ENCODE measurements around the gene ODF4. TPM values are rescaled to one million over a fixed set of nuclear protein-coding genes. Genes with fewer than 3 reads are reported as not detected.
"Not testable (repeated sequence)": the region's sequence is repeated elsewhere in the genome, so short reads cannot be mapped to it uniquely, and the experiment has no call there.

The ODF4 gene
- total RNA-seq, 1 donor from 2014 or later = not detected

DNA sequence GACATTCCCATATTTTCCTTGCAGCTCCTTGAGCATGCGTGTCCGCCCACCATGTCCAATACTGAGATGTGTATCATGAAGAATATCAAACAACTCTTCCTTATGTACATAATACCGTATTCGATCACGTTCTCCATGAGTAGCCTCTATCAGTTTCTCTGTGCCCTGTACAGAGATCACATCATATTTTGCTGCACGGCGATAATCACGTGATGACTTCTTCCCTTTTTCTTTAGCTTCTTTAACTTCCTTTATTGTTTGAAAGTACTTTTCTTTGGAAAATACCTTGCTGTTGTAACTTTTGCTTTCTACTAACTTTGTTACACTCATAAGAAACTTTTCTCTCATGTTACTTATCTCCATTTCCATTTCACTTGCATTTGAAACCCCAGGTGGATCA lies 30.3 kb downstream of the ODF4 start:
- DNase-seq = no peak

DNA sequence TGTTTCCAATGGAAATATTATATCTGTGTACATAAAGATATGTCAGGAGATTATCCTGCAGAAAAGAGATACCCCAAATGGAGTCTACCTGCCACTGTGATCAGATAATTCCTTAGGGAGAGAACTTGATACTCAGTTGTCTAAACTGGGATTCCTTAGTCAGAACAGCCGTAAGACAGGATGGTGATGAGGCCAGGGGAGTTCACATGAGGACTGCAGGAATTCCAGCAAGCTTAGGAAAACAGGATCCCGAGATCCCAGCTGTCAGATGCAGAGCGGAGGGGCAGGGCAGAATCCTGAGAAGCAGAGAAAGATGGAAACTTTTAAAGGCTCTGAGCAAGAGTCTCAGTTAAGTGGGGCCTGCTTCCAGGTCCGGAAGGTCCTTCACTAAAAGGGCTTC lies 32.1 kb downstream of the ODF4 start:
- no peak for DNase-seq

DNA sequence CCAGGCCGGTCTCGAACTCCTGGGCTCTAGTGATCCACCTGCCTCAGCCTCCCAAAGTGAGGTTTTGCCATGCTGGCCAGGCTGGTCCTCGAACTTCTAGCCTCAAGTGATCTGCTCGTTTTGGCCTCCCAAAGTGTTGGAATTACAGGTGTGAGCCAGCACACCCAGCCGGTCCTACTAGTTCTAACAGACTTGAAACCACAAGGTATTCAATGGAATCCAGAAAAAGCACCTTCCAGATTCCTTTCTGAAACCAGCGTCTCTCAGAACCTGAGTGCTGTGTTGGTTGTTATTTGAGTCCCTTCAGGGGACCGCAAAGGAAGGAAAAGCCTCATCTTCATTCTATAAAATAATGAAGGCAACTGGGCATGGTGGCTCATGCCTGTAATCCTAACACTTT lies 32.8 kb downstream of the ODF4 start:
- DNase-seq = no peak

DNA sequence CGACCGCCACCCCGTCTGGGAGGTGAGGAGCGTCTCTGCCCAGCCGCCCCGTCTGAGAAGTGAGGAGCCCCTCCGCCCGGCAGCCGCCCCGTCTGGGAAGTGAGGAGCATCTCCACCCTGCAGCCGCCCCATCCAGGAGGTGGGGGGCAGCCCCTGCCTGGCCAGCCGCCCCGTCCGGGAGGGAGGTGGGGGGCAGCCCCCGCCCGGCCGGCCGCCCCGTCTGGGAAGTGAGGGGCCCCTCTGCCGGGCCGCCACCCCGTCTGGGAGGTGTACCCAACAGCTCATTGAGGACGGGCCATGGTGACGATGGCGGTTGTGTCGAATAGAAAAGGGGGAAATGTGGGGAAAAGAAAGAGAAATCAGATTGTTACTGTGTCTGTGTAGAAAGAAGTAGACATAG lies 34.2 kb downstream of the ODF4 start:
- not testable (repeated sequence) for DNase-seq

DNA sequence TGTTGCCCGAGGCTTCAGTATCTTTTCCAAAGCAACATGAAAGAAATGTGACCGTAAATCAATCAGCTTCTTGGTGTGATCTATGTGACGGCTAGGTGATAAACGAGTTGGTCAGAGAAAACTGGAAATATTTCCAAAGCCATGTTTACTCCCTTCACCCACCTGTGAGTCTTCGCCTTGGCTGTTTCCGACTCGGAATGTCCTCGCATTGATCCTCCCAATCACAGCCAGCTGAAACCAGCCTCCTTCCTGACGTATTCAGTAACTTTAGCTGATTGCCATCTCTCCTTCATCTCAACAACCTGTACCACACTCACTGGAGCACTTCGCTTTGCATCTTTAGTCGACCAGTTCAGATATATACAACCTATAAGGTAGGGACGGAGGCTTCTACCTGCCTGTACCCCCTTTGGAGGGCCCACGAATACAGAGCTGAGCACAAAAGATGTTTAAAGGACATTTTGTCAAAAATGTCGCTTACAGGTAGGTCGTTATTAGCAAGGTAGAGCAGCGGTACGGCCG lies 36.2 kb downstream of the ODF4 start:
- no peak for DNase-seq

DNA sequence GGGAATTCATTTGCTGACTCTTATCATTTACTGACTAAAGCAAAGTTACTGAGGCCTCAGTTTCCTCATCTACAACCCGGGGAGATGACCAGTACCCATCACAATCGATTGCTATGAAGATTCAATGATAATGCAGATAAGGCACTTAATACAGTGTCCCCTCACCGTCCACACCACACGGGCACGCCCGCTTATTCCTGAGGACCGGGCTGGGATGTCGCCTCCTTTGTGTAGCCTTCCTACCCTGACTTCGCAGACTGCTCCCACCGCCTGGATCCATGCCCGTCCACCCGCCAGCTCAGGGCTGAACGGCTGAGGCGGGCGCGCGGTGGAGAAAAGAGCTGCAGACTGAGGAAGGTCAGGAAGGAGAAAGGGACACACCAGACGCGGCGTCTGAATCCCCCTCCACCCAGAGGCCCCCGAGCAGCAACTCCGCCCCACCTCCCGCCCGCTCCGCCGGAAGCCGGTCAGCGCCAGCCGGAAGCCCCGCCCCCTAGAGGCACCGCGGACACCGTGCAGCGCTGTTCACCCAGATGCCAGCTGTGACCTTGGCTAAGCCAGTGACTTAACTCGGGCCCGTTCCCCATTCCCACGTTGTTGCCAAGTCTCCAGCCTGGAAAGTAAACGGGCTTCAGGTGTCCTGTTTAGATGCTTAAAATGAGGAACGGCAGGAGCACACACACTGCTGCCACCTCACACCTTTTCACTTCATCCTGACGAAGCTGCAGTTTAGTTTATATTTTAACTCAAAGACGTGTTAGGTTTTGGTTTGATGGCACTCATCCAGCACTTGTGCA lies 36.8 kb downstream of the ODF4 start, which contains the start of gene KRABD2:
Gene KRABD2 (minus strand): TSS at position 434 of the 797 bp plus-strand sequence.
- peak; percentile 82 for DNase-seq

DNA sequence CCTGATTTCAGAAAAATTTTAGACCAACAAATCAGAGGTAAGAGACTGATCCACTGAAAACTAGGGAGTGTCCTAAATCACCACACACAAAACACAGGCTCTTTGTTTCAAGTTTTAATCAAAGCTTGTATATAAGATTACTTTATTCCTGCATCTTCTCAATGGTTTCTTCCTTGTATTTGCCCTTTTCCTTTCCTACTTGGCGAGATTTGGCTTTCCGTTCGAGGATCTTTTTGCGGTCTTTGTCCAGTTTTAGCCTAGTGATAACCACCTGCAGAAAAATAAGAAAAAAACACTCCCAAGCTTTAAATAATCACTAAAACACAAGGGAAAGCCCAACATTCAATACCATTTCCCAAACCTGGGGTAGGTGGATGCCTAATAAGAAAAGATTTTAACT lies 37.8 kb downstream of the ODF4 start:
- no peak for DNase-seq

DNA sequence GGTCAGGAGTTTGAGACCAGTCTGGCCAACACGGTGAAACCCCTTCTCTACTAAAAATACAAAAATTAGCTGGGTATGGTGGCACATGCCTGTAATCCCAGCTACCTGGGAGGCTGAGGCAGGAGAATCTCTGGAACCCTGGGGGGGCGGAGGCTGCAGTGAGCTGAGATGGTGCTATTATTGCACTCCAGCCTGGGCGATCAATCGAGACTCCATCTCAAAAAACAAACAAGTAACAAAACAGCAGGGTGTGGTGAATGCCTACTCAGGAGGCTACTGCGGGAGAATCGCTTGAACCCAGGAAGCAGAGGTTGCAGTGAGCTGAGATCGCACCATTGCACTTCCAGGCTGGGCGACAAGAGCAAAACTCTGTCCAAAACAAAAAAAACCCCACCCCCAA lies 38.5 kb downstream of the ODF4 start:
- DNase-seq = not testable (repeated sequence)

DNA sequence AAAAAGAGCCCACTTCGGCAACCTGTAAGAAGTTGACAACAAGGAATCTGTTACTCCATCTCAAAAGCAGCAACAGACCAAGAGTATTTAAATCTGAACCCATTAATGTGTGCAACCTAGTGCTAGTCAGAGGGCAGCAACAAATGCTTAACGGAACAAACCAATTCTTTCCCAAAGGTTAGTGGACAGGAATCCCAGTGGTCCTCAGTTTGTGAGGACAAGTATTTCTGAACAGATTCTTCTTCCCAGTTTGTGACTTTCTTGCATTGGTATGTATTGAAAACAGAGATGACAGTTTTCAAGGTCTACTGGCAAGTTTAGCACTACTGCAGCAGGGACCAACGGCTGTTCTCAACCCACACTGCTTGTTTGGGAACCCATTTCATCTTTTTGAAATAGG lies 40.4 kb downstream of the ODF4 start:
- no peak for DNase-seq

DNA sequence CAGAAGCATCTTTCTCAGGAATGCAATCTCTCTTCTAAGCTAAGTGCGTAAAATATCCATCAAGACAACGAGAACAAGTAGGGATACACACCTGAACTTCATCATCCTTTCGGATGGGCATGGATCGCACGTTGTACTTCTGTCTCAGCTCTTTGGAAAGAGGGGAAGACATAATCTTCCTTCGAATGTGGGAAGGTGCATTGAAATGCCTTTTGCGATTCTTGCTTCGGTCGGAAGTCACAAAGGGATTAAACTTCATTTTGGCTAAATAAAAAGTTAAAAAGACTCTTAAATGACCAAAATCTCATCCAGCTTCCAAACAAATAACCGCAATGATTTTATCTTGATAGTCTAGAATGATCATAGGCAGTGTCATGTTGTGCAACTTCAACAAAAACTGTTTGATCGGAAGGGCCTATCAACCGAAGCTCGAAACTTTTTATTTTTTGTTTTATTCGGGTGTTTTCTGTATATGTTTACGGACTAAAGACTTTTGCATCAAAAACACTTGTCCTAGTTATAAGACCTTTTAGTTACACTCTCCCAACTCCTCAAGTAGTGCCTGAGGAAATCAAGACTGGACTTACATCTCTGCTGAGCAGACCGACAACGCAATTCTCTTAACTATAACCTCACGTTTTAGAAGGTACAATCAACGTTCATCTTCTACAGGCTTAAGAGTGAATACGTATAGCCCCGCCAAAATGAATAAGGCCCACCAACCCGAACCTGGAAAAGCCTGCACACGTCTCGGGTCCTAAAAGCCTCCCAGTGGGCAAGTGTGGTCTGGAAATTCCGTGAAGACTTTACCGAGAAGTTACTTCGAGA lies 42.6 kb downstream of the ODF4 start:
- DNase-seq = no peak

DNA sequence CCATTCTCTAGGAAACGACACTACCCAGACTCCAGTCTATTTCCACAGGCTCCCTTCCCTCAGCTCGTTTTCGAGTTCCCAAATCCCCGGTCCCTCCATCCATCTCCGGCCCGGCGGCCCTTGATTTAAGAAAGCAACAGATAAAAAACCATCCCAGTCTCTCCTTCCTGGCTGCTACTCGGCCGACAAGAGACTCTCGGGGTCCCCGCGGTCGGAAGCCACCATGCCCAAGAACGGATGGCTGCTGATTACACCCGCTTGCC lies 43.2 kb downstream of the ODF4 start:
- DNase-seq = no peak

DNA sequence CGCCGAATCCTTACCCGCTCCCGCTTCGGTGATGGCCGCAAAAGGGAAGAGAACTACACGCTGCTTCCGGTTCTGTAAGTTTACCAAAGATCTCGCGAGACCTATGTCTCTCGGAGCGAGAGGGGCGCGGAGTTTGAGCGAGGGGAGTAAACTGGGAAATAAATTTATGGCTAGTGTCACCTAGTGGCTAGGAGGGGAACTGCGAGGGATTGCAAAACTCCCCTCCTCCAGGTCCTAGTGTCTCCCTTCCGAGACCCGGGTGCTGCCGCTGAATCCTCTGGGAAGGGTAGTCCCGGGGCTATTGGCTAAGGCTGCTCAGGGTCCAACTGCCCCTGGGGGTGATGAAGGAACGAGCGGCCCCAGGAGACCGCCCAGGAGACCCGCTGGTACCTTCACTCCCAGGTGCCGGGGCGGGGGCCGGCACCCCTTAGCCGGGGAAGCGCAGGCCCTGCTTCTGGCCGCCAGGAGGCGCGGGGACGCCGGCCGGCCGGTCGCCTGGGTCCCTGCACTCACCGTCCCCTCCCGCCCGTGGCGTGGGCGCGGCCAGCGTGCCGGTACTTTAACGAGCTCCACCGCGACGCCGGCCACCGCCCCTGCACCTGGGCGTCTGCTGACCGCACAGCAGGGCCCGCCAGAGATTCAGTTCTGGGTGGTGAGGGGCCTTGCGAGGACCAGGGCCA lies 43.6 kb downstream of the ODF4 start, which contains the start of gene RPL26:
Gene RPL26 (minus strand): TSS at position 51 of the 680 bp plus-strand sequence. CDS start 883 bp downstream, outside the sequence.
- peak; percentile 98 for DNase-seq

DNA sequence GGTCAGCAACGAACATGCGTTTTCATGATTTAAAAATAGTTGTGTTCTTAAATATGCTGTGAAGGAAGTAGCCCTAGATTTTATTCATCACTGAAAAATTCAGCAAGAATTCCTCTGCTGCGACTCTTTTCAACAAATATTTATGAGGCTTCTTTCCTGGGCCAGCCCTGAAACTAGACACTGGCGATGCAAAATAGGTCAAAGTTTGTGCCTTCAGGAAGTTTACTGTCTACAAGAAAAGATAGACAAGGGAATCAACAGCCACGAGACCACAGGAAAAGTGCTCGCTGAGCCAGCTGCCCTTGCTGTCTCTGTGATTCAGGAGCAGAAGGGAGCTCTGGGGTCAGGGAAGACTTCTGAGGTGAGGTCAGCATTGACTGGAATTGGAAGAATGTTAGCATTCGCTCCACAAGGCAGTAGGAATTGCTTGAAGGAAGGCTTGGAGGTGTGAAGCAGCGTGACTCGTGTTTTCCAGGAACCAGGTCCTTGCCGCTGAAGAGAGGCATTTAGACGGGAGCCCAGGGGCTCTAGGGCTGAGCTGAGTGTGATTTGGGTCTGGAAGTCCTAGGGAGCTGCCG lies 45.2 kb downstream of the ODF4 start:
- DNase-seq = no peak

DNA sequence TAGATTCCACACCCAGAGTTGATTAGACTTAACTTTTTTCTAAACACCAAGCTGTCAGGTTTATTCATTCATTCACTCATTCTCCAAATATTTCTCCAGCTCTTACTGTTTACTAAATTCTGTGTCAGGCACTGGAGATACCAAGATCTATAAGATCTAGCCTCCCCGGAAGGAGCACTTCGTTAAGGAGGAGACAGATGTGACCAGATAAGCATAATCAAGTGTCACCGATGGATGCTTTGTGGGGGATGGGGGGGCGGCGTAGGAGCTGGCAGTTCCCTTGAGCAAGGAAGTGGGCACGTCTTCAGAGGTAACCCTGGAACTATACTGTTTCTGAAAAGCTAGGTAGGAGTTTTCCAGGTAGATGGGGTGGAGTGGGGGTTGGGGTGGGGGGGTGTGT lies 47.2 kb downstream of the ODF4 start:
- no peak for DNase-seq

DNA sequence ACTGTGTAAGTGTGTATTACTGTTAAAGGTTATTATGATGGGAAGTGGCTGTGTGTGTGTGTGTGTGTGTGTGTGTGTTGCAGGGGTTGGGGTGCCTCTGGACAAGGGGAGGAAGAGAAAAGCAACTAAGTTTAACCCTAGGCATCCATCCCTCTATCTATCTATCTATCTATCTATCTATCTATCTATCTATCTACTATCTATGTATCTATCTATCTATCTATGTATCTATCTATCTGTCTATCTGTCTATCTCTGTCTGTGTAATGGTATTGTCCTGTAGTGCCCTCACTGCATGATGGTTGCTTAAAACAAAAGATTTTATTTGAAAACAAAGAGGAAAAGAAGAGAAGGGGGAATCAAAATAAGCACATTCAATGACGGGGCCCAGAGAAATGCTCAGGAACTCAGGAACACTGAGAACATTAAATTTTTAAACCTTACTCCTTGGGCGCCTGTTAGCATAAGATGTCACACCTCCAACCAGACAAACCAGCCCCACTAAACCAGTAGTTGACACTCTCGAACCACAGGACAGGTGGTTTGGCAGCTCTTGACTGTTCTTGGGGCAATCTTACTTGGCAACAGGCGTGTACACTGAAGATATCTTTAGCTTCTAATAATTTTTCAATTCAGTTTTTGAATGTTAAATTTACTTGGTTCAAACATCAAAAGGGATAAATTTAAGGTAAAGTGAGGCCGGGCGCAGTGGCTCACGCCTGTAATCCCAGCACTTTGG lies 48.4 kb downstream of the ODF4 start:
- no peak for DNase-seq

DNA sequence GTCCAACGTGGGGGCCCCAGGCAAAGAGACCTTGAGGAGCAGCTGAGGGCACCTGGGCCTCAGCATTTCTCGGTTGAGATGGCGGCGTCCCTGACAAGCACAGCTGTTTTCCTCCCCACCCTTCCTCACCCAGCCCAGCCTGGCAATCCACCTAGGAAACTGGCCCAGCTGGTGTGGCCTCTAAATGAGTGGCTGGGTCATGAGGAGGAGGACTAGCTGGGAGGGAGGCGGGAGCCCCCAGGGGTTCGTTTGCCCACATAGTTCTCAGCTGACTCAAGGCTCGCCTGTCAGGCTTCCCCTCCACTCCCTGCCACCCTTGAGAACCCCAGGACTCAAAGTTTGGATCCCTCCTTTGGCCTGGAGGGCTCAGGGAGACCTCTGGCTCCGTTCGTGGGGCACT lies 52.1 kb downstream of the ODF4 start:
- DNase-seq = no peak

DNA sequence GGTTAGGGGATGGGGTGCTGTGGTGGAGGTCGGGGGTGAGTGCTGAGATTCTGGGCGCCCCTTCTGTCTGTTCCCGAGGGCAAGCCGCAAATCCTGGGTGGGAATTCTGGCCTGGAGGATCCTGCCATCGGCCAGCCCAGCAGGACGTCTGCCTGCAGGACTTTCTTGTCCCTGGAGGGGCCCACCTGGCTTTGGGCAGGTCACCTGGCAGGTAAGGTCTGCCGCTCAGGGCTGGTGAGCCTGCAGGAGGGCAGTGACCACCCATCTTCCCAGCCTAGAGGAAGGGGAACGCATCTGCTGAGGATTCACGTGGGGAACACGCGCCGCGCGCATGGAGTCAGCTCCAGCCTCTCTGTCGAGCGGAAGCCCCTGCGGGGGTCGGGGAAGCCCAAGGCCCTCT lies 52.6 kb downstream of the ODF4 start:
- no peak for DNase-seq

DNA sequence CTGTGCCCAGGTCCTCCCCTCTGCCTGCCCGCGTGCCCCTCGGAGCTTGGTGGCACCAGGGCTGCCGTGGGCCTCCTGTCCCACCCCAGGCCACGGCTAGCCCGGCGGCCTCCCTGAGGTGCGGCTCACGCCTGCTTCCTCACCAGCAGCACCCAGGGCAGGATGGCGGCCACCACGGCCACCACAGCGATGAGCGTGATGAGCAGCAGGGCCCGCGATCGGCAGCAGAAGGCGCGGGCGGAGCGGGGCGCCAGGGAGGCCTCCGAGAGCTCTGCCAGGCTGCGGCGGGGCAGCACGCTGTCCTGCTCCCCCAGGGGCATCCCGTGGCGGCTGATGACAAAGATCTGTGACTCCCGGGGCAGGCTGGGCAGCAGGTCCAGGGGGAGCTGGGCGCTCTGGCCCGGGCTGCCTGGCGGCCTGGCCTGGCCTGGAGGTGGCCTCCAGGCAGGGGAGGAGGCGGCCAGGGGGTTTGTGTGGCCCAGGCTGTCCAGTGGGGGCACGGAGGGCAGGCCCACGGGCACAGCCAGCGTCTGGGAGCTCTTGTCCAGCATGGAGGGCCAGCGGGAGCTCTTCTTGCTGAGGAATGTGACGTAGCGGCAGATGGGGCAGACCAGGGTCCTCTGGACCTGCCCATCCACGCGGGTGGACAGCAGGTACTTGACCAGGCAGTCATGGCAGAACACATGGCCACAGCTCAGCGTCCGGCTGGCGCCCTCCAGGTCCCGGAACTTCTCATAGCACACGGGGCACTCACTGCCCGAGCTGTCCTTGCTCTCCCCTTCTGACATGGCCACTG lies 53.2 kb downstream of the ODF4 start:
- no peak for DNase-seq

DNA sequence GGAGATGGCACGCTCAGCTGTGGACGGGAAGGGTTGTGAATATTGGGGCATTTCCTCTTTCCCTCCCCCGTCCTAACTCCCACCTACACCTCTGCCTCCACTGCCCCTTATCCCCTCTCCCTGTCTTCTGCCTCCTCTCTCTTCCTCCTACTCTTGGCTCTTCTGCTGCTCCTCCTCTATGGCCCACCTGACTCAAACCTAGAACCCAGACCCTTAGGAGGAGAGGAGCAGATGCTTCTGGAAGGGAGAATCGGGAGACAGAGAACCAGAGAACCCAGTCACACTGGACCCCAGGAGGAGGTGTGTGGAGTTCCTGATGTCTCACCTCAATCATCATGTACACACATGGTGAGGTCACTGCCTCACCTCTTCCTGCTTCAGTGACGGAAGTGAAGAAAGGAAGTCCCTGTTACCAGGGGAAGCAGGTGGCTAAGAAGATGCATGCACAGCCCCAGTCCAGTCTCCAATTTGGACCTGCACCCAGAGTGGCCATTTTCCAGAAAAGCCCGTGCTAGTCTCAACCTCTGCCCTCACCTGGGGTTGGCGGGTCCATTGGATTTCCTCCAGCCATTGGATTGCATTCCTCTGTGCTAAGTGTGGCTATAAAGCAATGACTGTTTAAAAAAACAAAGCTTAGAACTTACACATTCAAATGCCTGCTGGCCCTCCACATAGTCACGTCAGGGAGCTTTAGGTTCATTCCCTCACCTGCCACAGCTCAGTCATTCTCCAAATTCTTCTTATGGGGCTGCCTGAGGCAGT lies 54.0 kb downstream of the ODF4 start:
- no peak for DNase-seq

DNA sequence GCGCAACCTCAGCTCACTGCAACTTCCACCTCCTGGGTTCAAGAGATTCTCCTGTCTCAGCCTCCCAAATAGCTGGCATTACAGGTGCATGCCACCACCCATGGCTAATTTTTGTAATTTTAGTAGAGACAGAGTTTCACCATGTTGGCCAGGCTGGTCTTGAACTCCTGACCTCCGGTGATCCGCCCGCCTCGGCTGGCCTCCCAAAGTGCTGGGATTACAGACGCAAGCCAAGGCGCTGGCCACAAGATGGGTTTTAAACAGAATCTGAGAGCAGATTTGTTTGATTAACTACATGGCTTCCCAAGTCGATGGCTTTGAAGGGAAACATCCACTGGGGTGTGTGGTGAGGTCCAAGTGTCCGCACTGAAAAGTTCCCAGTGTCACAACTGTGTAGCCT lies 54.9 kb downstream of the ODF4 start:
- DNase-seq = not testable (repeated sequence)

All from skin of body (tissue), 2 donors.